GM21515 (cell line): ENCODE data around the gene FPR2.
"Not testable (repeated sequence)": the region's sequence is repeated elsewhere in the genome, so short reads cannot be mapped to it uniquely, and the experiment has no call there.

Source experiments
- ATAC-seq: cut with Tn5 transposase; IDR thresholded peaks from one replicate; pipeline ENCODE4 v1.9.1; 2021; ENCODE audit not compliant: unreplicated experiment

Gene FPR2

GRCh38 chr19:51803967-51804366 is 43.0 kb downstream of the FPR2 start:
- ATAC-seq = no peak

GRCh38 chr19:51804789-51805188 is 43.8 kb downstream of the FPR2 start:
- not testable (repeated sequence) for ATAC-seq

GRCh38 chr19:51805396-51805795 is 44.4 kb downstream of the FPR2 start:
- not testable (repeated sequence) for ATAC-seq

GRCh38 chr19:51806571-51806970 is 45.6 kb downstream of the FPR2 start:
- not testable (repeated sequence) for ATAC-seq

GRCh38 chr19:51807111-51807701 is 46.2 kb downstream of the FPR2 start:
- ATAC-seq = no peak

- ATAC-seq = no peak
These were observed 46.9 kb downstream of the FPR2 start for GRCh38 chr19:51807925-51808324.

- ATAC-seq = no peak
These were observed 47.5 kb downstream of the FPR2 start for GRCh38 chr19:51808333-51808986.

- ATAC-seq = no peak
These were observed 48.8 kb downstream of the FPR2 start for GRCh38 chr19:51809787-51810186.

- ATAC-seq = no peak
These were observed 49.2 kb downstream of the FPR2 start for GRCh38 chr19:51810223-51810622.

- ATAC-seq = no peak
These were observed 50.4 kb downstream of the FPR2 start for GRCh38 chr19:51811344-51811743.

GRCh38 chr19:51815043-51815442 is 54.1 kb downstream of the FPR2 start:
- no peak for ATAC-seq

- no peak for ATAC-seq
These were observed 55.7 kb downstream of the FPR2 start for GRCh38 chr19:51816711-51817110.

GRCh38 chr19:51820011-51820410 is 59.0 kb downstream of the FPR2 start:
- ATAC-seq = no peak
